GM18873 (cell line): ENCODE measurements around the gene SDR42E2.
"Not testable (repeated sequence)": the region's sequence is repeated elsewhere in the genome, so short reads cannot be mapped to it uniquely, and the experiment has no call there.

Experiments
- ATAC-seq: cut with Tn5 transposase; IDR thresholded peaks from one replicate; pipeline ENCODE4 v1.9.1; 2021; ENCODE audit warnings: mild to moderate bottlenecking, moderate library complexity, moderate number of reproducible peaks; ENCODE audit not compliant: unreplicated experiment, low FRiP score

Gene SDR42E2

GRCh38 chr16:22161999-22162655 lies at the start of gene SDR42E2:
TSS of gene SDR42E2 (plus strand) at chr16:22162506. CDS start at chr16:22165583, 3,077 bp downstream.
- no peak for ATAC-seq

GRCh38 chr16:22116095-22116700 lies 46.1 kb upstream of the SDR42E2 start:
- ATAC-seq, result no peak

DNA sequence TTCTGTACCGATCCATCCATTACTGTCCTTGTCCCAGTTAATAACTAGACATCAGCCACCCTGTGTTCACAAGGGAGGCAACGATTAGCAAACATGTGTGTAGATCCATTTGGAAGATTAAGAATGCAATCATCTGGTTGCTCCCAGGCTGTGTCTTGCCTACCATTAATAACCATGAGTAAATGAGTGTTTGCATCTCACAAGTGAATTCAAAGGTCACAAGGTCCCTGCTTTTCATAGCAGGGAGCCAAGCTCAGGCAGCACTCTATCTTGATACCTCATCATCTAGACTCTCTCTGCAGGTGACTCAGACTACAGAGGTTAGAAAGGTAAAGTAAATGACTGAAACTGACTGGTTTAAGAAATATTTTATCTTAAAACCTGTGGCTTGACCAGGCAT lies 44.7 kb upstream of the SDR42E2 start:
- no peak for ATAC-seq

- no peak for ATAC-seq
Observed at GRCh38 chr16:22120440-22120839, 41.9 kb upstream of the SDR42E2 start.

GRCh38 chr16:22122239-22122638 lies 40.1 kb upstream of the SDR42E2 start:
- ATAC-seq, result no peak

GRCh38 chr16:22123146-22123545 lies 39.2 kb upstream of the SDR42E2 start:
- no peak for ATAC-seq

GRCh38 chr16:22123759-22124490 lies 38.4 kb upstream of the SDR42E2 start:
- no peak for ATAC-seq

GRCh38 chr16:22124583-22125284 lies 37.6 kb upstream of the SDR42E2 start:
- no peak for ATAC-seq

DNA sequence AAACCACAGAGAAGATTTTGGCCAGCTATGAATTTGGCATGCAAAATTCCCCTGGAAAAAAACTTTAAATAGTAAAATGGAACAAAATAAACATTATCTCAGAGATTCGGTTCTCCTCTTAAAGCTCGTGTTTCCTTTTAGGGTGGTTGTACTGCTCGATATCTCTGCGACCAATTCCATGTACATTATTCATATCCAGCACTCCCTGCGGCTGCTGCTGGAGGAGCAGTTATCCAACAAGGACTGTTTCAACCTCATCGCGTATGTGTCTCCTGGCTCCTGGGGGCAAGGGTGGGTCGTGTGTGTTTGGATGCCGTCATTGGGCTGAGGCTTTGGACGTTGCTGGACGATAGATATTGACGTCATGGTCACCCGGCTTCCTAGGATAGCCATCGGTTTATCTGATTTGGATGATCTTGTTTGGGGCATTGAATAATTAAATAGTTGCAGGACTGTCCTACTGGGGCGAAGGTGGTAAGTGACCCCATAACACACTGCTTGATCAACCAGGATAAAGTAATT lies 36.2 kb upstream of the SDR42E2 start:
- ATAC-seq, result no peak

- not testable (repeated sequence) for ATAC-seq
Observed at GRCh38 chr16:22128537-22128936, 33.8 kb upstream of the SDR42E2 start.

- no peak for ATAC-seq
Observed at GRCh38 chr16:22130528-22130927, 31.8 kb upstream of the SDR42E2 start.

DNA sequence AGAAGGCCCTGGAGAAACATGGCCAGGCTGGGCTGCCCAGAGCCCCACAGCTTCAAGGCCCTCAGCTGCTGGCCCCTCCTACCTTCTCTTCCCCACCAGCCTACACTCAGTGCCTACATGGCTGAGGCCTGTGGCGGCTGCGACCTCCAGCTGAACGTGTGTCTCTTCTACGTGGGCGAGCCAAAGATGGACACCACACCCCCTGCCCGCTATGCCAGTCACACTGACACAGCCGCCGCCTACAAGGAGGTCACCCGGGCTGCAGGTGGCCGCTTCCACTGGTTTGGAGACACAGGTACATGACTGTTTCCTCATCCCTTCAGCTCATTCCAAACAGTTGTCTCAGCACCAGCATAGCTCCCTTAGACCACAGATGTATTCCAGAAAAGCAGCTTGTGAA lies 29.5 kb upstream of the SDR42E2 start:
- no peak for ATAC-seq

DNA sequence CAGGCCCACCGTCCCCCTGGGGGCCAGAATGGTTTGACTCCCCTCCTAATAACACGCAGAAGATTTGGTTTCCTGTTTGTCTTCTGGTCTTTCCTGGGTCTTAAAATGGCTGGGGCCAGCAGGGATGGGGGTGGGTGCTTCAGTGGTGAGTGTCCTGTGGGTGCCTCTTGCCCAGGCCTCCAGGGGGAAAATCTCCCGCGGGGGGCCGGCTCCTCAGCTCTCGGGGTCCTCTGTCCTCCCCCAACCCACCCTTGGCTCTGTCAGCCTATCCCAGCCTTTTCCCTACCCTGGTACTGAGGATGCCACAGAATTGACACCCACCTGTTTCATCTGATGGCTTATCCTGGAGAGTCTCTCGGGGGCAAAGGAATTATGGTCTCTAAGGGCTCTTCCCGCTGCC lies 23.8 kb upstream of the SDR42E2 start:
- ATAC-seq, result no peak

DNA sequence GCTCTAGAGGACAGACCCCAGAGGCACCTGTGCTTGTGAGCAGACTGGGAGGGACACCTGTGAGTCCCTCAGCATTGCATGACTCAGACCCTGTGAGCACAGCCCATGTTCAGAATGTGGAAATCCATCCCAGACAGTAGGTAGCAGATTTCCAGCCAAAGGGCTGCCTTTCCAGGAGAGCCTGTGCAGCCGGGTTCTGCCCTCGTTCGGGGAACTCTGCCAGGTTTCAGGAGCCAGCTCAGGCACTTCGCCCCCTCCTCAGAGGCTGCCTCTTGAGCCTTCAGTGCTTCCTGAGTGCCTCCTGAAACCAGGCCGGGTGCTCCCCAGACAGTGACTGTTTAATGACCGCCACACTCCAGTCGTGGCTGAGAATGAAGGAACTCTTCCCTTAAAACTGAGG lies 23.3 kb upstream of the SDR42E2 start:
- ATAC-seq, result no peak

- ATAC-seq, result no peak
Observed at GRCh38 chr16:22139732-22140131, 22.6 kb upstream of the SDR42E2 start.

GRCh38 chr16:22141767-22142166 lies 20.5 kb upstream of the SDR42E2 start:
- ATAC-seq, result no peak

GRCh38 chr16:22144520-22144919 lies 17.8 kb upstream of the SDR42E2 start:
- ATAC-seq, result no peak

- ATAC-seq, result no peak
Observed at GRCh38 chr16:22147853-22148252, 14.5 kb upstream of the SDR42E2 start.

DNA sequence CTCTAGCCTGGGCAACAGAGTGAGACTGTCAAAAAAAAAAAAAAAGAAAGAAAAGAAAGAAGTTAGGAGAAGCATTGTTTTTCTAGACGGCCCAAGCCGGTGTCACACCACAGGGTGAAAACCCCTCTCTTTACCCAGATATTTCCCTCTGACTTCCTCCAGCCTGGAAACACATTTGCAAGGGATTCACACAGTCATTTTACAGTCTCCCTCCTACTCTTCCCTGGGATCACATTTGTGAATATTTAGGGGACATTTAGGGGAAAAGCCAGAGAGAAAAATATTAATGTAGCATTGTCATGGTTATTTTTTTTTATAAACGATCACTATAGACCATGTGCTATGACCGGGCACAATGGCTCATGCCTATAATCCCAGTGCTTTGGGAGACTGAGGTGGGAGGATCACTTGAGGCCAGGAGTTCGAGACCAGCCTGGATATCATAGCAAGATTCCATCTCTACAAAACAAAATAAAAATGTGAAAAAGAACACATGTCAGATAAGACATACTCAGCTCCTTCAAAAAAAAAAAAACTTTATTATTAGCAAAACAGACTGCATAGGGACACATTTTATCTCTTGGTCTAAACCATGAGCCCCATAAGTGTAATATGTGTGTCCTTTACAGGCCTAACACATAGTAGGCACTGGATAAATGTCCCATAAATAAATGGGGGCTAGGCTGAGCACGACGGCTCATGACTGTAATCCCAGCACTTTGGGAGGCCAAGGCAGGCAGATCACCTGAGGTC lies 10.9 kb upstream of the SDR42E2 start:
- no peak for ATAC-seq

DNA sequence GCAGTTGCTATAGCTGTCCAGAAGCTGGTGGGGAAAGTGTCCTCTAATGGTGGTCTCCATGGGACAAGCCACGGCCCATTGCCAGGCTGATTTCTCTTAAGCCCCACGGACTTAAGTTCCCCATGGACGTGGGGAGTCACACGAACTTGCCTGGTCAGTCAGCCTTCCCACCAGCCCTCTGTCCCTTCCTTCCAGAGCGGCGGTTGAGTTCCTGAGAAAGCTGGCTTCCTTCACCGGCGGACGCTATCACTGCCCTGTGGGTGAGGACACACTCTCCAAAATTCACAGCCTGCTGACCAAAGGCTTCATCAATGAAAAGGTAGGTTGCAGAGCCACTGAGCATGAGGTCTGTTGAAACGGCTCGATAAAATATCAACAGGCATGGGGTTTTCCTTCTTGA lies 10.0 kb upstream of the SDR42E2 start:
- ATAC-seq, result no peak
